AG10803 (cell line): ENCODE data around the gene ZNF521.

Experiments used
- DNase-seq: peaks from one replicate; pipeline ENCODE4 v3.0.0; 2010; ENCODE audit warnings: low read depth
- H3K4me3 ChIP-seq: 2 replicates; pipeline ENCODE4 v1.5.1; 2011; ENCODE audit warnings: mild to moderate bottlenecking, low read length, control low read depth
- CTCF ChIP-seq: conservative IDR thresholded peaks from 2 replicates; pipeline ENCODE4 v1.5.1; 2011; ENCODE audit warnings: mild to moderate bottlenecking, low read length, control low read depth, inconsistent platforms

ZNF521 gene

GRCh38 chr18:25351777-25352628 lies at the start of gene ZNF521:
Gene ZNF521 (minus strand): TSS chr18:25352166. CDS start chr18:25350946, 1,220 bp downstream.
- peak; percentile 57 for TF ChIP-seq CTCF
- H3K4me3 ChIP-seq, result peak within 1 kb of the TSS; percentile 78
- peak; percentile 88 for DNase-seq

- DNase-seq, result peak; percentile 17
- no peak overlapping the region for H3K4me3 ChIP-seq
- TF ChIP-seq CTCF, result no peak
Measured at GRCh38 chr18:25399554-25399953, 47.6 kb upstream of the ZNF521 start.

- no peak overlapping the region for H3K4me3 ChIP-seq
- no peak for DNase-seq
- no peak for TF ChIP-seq CTCF
Measured at GRCh38 chr18:25392192-25392591, 40.2 kb upstream of the ZNF521 start.

GRCh38 chr18:25373432-25374179 lies 21.6 kb upstream of the ZNF521 start:
- no peak overlapping the region for H3K4me3 ChIP-seq
- no peak for TF ChIP-seq CTCF
- DNase-seq, result peak; percentile 6

- DNase-seq, result no peak
- TF ChIP-seq CTCF, result no peak
- H3K4me3 ChIP-seq, result no peak overlapping the region
Measured at GRCh38 chr18:25370391-25370790, 18.4 kb upstream of the ZNF521 start.

- TF ChIP-seq CTCF, result no peak
- DNase-seq, result no peak
- no peak overlapping the region for H3K4me3 ChIP-seq
Measured at GRCh38 chr18:25365242-25365641, 13.3 kb upstream of the ZNF521 start.
